PC-3 (cell line): Measurements from ENCODE around the gene JADE1. TPM values are rescaled to one million over a fixed set of nuclear protein-coding genes. Genes with fewer than 3 reads are reported as not detected.

Experiments used
- ATAC-seq: fragments of 200-7000 bp; cut with Tn5 transposase; 2 replicates; pipeline ENCODE4 v1.9.1; 2020; ENCODE audit warnings: mild to moderate bottlenecking, moderate library complexity
- BruUV-seq: library from RNA; stranded (reverse); fragments of 400-500 nt; replicated peaks from 2 replicates; lab custom pipeline; 2021; lab: Mats Ljungman, UMichigan
- CTCF ChIA-PET: fragments of 300-600 bp; sonication (Branson Sonifier 250); formaldehyde crosslinking; loops from one replicate; lab custom pipeline; 2022; ENCODE audit warnings: antibody characterized with exemption; lab: Charles Lee
- POLR2A ChIA-PET: fragments of 300-600 bp; sonication (Branson Sonifier 250); formaldehyde crosslinking; loops from one replicate; lab custom pipeline; 2022; ENCODE audit warnings: antibody characterized with exemption; ENCODE audit not compliant: unreplicated experiment; lab: Charles Lee
- DNase-seq: peaks from one replicate; pipeline ENCODE4 v3.0.0-alpha.2; 2015
- H2AFZ ChIP-seq: fragments of 300-600 bp; sonication (generic); 2 replicates; pipeline ENCODE4 v1.6.0; 2016; ENCODE audit warnings: antibody characterized with exemption, low read length
- H3F3A ChIP-seq: fragments of 300-600 bp; sonication (generic); one replicate; pipeline ENCODE4 v1.6.0; 2017; ENCODE audit warnings: antibody characterized with exemption, low read length, control low read depth, mild to moderate bottlenecking; ENCODE audit not compliant: unreplicated experiment
- H3K27ac ChIP-seq: fragments of 300-600 bp; sonication (generic); 2 replicates; pipeline ENCODE4 v1.5.1; 2016; ENCODE audit warnings: mild to moderate bottlenecking, low read length
- H3K27me3 ChIP-seq: fragments of 300-600 bp; sonication (generic); 2 replicates; pipeline ENCODE4 v1.6.1; 2016; ENCODE audit warnings: low read length, mixed read lengths
- H3K36me3 ChIP-seq: fragments of 300-600 bp; sonication (generic); 2 replicates; pipeline ENCODE4 v1.6.1; 2016; ENCODE audit warnings: low read depth, mixed run types, low read length, mixed read lengths
- H3K4me1 ChIP-seq: fragments of 300-600 bp; sonication (generic); 2 replicates; pipeline ENCODE4 v1.5.1; 2016; ENCODE audit warnings: low read length; ENCODE audit not compliant: insufficient read depth
- H3K4me2 ChIP-seq: fragments of 300-600 bp; sonication (generic); 2 replicates; pipeline ENCODE4 v1.6.0; 2016; ENCODE audit warnings: low read length
- H3K4me3 ChIP-seq: fragments of 300-600 bp; sonication (generic); 2 replicates; pipeline ENCODE4 v1.5.1; 2016; ENCODE audit warnings: mild to moderate bottlenecking, low read length, mixed read lengths
- H3K79me2 ChIP-seq: fragments of 300-600 bp; sonication (generic); 2 replicates; pipeline ENCODE4 v1.6.1; 2017; ENCODE audit warnings: low read length, mixed read lengths
- H3K9ac ChIP-seq: fragments of 300-600 bp; sonication (generic); 2 replicates; pipeline ENCODE4 v1.6.0; 2016; ENCODE audit warnings: mild to moderate bottlenecking, low read length
- H3K9me2 ChIP-seq: fragments of 300-600 bp; sonication (generic); replicated peaks from 2 replicates; pipeline ENCODE4 v1.6.1; 2016; ENCODE audit warnings: mixed run types, low read length, mixed read lengths
- H3K9me3 ChIP-seq: fragments of 300-600 bp; sonication (generic); 2 replicates; pipeline ENCODE4 v1.6.1; 2016; ENCODE audit warnings: low read length, mixed read lengths
- H4K20me1 ChIP-seq: fragments of 300-600 bp; sonication (generic); 2 replicates; pipeline ENCODE4 v1.6.1; 2016; ENCODE audit warnings: low read length, mixed read lengths
- CTCF ChIP-seq: fragments of 300-600 bp; sonication (generic); conservative IDR thresholded peaks from 2 replicates; pipeline ENCODE4 v1.5.1; 2017; ENCODE audit warnings: antibody characterized with exemption, low read depth, mild to moderate bottlenecking, low read length
- EZH2 ChIP-seq: fragments of 300-600 bp; sonication (generic); IDR thresholded peaks from one replicate; pipeline ENCODE4 v1.6.1; 2017; ENCODE audit warnings: antibody characterized with exemption, mild to moderate bottlenecking, low read length; ENCODE audit not compliant: unreplicated experiment
- EZH2phosphoT487 ChIP-seq: fragments of 300-600 bp; sonication (generic); IDR thresholded peaks from 2 replicates; pipeline ENCODE4 v1.6.1; 2018; ENCODE audit warnings: mild to moderate bottlenecking, antibody characterized with exemption, low read length, borderline replicate concordance
- intact Hi-C: fragments of 100-400 bp; cut with micrococcal nuclease; formaldehyde crosslinking; loops from 2 replicates; pipeline ENCODE4 v1.9.0; 2023
- total RNA-seq: library from RNA; depleted of rRNA; stranded (reverse); fragments of >200 nt; gene quantifications from 2 replicates; pipeline ENCODE4 v1.2.3, GENCODE V29; 2014

Gene JADE1
- total RNA-seq, 1 experiment from 2014 or later: 10.8 TPM

GRCh38 chr4:128858879-128859671, 49.6 kb downstream of the JADE1 start:
- no peak overlapping the region for H3K9ac ChIP-seq
- no TSS peak for BruUV-seq
- H3K9me3 ChIP-seq: no peaks in the 10 kb centered on the region
- H3K79me2 ChIP-seq: no peaks in the 10 kb centered on the region
- no peak overlapping the region for H3K4me2 ChIP-seq
- H3K27ac ChIP-seq: no peak overlapping the region
- ChIA-PET CTCF (no interaction called here), POLR2A (no interaction called here)
- no peaks in the 10 kb centered on the region for H3K27me3 ChIP-seq
- no peaks in the 10 kb centered on the region for H3F3A ChIP-seq
- H3K9me2 ChIP-seq: no peaks in the 10 kb centered on the region
- ATAC-seq: no peak
- peaks cover 4% of the 10 kb centered on the region; the same call in 1 of the 2 replicates for H3K36me3 ChIP-seq
- TF ChIP-seq EZH2phosphoT487: no peak
- TF ChIP-seq EZH2: no peak
- no peak for TF ChIP-seq CTCF
- H3K4me3 ChIP-seq: no peak overlapping the region
- intact Hi-C loops: no loop called here
- no peak overlapping the region for H2AFZ ChIP-seq
- H4K20me1 ChIP-seq: no peaks in the 10 kb centered on the region
- no peaks in the 10 kb centered on the region for H3K4me1 ChIP-seq
- DNase-seq: no peak

- intact Hi-C loops: loop anchor here (5.0 kb wide), 1 partner anchor 293 kb away; no protein-coding TSS in a partner anchor
These were observed 50.6 kb downstream of the JADE1 start for GRCh38 chr4:128859887-128860677.

More at GRCh38 chr4:128859887-128860677, 50.6 kb downstream of the JADE1 start:
- Histone ChIP-seq H3K27me3 (no peaks in the 10 kb centered on the region), H3K4me3 (no peak overlapping the region), H3K4me1 (no peaks in the 10 kb centered on the region), H3K9me3 (no peaks in the 10 kb centered on the region), H3F3A (no peaks in the 10 kb centered on the region), H3K4me2 (no peak overlapping the region), H2AFZ (no peak overlapping the region), H3K9me2 (no peaks in the 10 kb centered on the region), H4K20me1 (no peaks in the 10 kb centered on the region), H3K79me2 (no peaks in the 10 kb centered on the region), H3K36me3 (peaks cover 4% of the 10 kb centered on the region; the same call in 1 of the 2 replicates), H3K9ac (no peak overlapping the region), H3K27ac (no peak overlapping the region)
- ATAC-seq (no peak), DNase-seq (no peak)
- ChIA-PET POLR2A (no interaction called here), CTCF (no interaction called here)
- no peak for TF ChIP-seq EZH2phosphoT487
- no peak for TF ChIP-seq CTCF
- no peak for TF ChIP-seq EZH2
- BruUV-seq: no TSS peak
